H1 (cell line): ENCODE measurements around the gene ATP6V0A1. TPM values are rescaled to one million over a fixed set of nuclear protein-coding genes. Genes with fewer than 3 reads are reported as not detected.

Experiments used
- CTCF ChIA-PET: fragments of 300-600 bp; sonication (Branson Sonifier 250); formaldehyde crosslinking; loops from one replicate; lab custom pipeline; 2021; ENCODE audit not compliant: partially characterized antibody; lab: Charles Lee
- POLR2A ChIA-PET: fragments of 300-600 bp; sonication (Branson Sonifier 250); formaldehyde crosslinking; loops from one replicate; lab custom pipeline; 2021; ENCODE audit warnings: inconsistent platforms; ENCODE audit not compliant: partially characterized antibody; lab: Charles Lee
- DNase-seq, 2 experiments: peaks; one replicate each; pipeline versions ENCODE4 v3.0.0 to v3.0.0-alpha.2; 2010 to 2022; ENCODE audit warnings: low spot score in 2 of 2, low read depth in 1 of 2, mixed read lengths in 1 of 2
- FAIRE-seq: peaks from 2 replicates; lab custom pipeline; 2011; peaks lifted over from hg19 to GRCh38; lab: Jason Lieb, UNC
- H2AFZ ChIP-seq: 2 replicates; pipeline ENCODE4 v1.8.1; 2012; ENCODE audit warnings: low read length, inconsistent platforms
- H2AK5ac ChIP-seq: 2 replicates; pipeline ENCODE4 v1.6.1; 2013; ENCODE audit warnings: low read depth, low read length
- H2BK120ac ChIP-seq: replicated peaks from 2 replicates; pipeline ENCODE3; 2013; ENCODE audit warnings: low read depth, low read length, inconsistent platforms
- H2BK12ac ChIP-seq: 2 replicates; pipeline ENCODE4 v1.6.1; 2013; ENCODE audit warnings: low read depth, low read length
- H2BK15ac ChIP-seq: 2 replicates; pipeline ENCODE4 v1.6.1; 2013; ENCODE audit warnings: low read length
- H2BK20ac ChIP-seq: 2 replicates; pipeline ENCODE4 v1.6.1; 2013; ENCODE audit warnings: low read length
- H2BK5ac ChIP-seq: 2 replicates; pipeline ENCODE4 v1.6.1; 2013; ENCODE audit warnings: low read depth, low read length
- H3K14ac ChIP-seq: 2 replicates; pipeline ENCODE4 v1.6.1; 2013; ENCODE audit warnings: inconsistent platforms; ENCODE audit not compliant: insufficient read length
- H3K18ac ChIP-seq: 2 replicates; pipeline ENCODE4 v1.6.1; 2013; ENCODE audit warnings: low read length; ENCODE audit errors: extremely low read depth
- H3K23ac ChIP-seq: 2 replicates; pipeline ENCODE4 v1.6.1; 2013; ENCODE audit warnings: inconsistent platforms; ENCODE audit not compliant: insufficient read length
- H3K23me2 ChIP-seq: 2 replicates; pipeline ENCODE4 v1.6.1; 2013; ENCODE audit warnings: low read depth, low read length
- H3K27ac ChIP-seq: 2 replicates; pipeline ENCODE4 v1.6.1; 2011; ENCODE audit warnings: low read depth, low read length, inconsistent platforms
- H3K27me3 ChIP-seq, 4 experiments: replicated peaks in 1 of 4; 1 replicate in 1 of 4; 2 replicates in 3 of 4; pipeline versions ENCODE4 v1.6.1 to v1.8.1; 2011 to 2013; ENCODE audit warnings: low read length in 3 of 4, mild to moderate bottlenecking in 3 of 4, inconsistent platforms in 2 of 4, mixed read lengths in 2 of 4, moderate library complexity in 1 of 4; ENCODE audit not compliant: control insufficient read depth in 3 of 4, insufficient read depth in 3 of 4; ENCODE audit errors: extremely low read depth in 1 of 4
- H3K36me3 ChIP-seq, 4 experiments: 2 replicates each; pipeline versions ENCODE4 v1.6.1 to v1.8.1; 2011 to 2013; ENCODE audit warnings: mild to moderate bottlenecking in 4 of 4, low read length in 3 of 4, moderate library complexity in 2 of 4, control low read depth in 1 of 4, inconsistent platforms in 1 of 4; ENCODE audit not compliant: insufficient read depth in 4 of 4, control insufficient read depth in 2 of 4
- H3K4ac ChIP-seq: replicated peaks from 2 replicates; pipeline ENCODE3; 2013; ENCODE audit warnings: low read length, low read depth, mixed read lengths, inconsistent platforms; ENCODE audit not compliant: insufficient read length
- H3K4me1 ChIP-seq, 4 experiments: replicated peaks in 1 of 4; 1 replicate in 1 of 4; 2 replicates in 3 of 4; pipeline versions ENCODE4 v1.6.1 to v1.8.1; 2011 to 2013; ENCODE audit warnings: low read length in 3 of 4, inconsistent platforms in 2 of 4, mixed read lengths in 1 of 4; ENCODE audit not compliant: insufficient read depth in 4 of 4, control insufficient read depth in 3 of 4
- H3K4me2 ChIP-seq, 2 experiments: 2 replicates each; pipeline versions ENCODE4 v1.6.1 to v1.8.1; 2011 to 2013; ENCODE audit warnings: low read depth in 2 of 2, low read length in 2 of 2, control low read depth in 1 of 2, inconsistent platforms in 1 of 2, mild to moderate bottlenecking in 1 of 2; ENCODE audit not compliant: insufficient read depth in 1 of 2
- H3K4me3 ChIP-seq, 4 experiments: fragments of 200-600, 300-600 bp in 1 of 4; sonication (generic), shearing (Covaris generic), sonication (Bioruptor Twin) in 1 of 4; 2 replicates each; pipeline versions ENCODE4 v1.5.1 to v1.8.1; 2011 to 2016; ENCODE audit warnings: low read length in 4 of 4, low read depth in 3 of 4, control low read depth in 2 of 4, inconsistent platforms in 2 of 4, mild to moderate bottlenecking in 2 of 4, mixed read lengths in 1 of 4, moderate library complexity in 1 of 4; ENCODE audit not compliant: insufficient read depth in 2 of 4; ENCODE audit errors: extremely low read depth in 1 of 4
- H3K56ac ChIP-seq: replicated peaks from 2 replicates; pipeline ENCODE3; 2013; ENCODE audit warnings: low read depth, mild to moderate bottlenecking, mixed read lengths, low read length, inconsistent platforms; ENCODE audit not compliant: insufficient read length
- H3K79me1 ChIP-seq: 2 replicates; pipeline ENCODE4 v1.6.1; 2013; ENCODE audit warnings: low read depth, low read length, control low read depth
- H3K79me2 ChIP-seq, 2 experiments: 2 replicates each; pipeline versions ENCODE4 v1.6.1 to v1.8.1; 2012 to 2013; ENCODE audit warnings: low read length in 2 of 2, mild to moderate bottlenecking in 2 of 2, inconsistent platforms in 1 of 2; ENCODE audit not compliant: insufficient read depth in 2 of 2, control insufficient read depth in 1 of 2
- H3K9ac ChIP-seq, 4 experiments: replicated peaks in 1 of 4; 1 replicate in 1 of 4; 2 replicates in 3 of 4; pipeline versions ENCODE4 v1.6.1 to v1.8.1; 2011 to 2013; ENCODE audit warnings: low read depth in 3 of 4, low read length in 3 of 4, control low read depth in 2 of 4, mild to moderate bottlenecking in 2 of 4, moderate library complexity in 2 of 4, inconsistent platforms in 1 of 4; ENCODE audit errors: extremely low read depth in 1 of 4
- H3K9me3 ChIP-seq, 2 experiments: 2 replicates each; pipeline versions ENCODE4 v1.6.1 to v1.8.1; 2012 to 2013; ENCODE audit warnings: mild to moderate bottlenecking in 2 of 2, moderate library complexity in 2 of 2, control low read depth in 1 of 2, inconsistent platforms in 1 of 2, low read depth in 1 of 2, low read length in 1 of 2, mixed read lengths in 1 of 2; ENCODE audit not compliant: insufficient read depth in 2 of 2
- H4K20me1 ChIP-seq, 2 experiments: replicated peaks in 1 of 2; 2 replicates each; pipeline versions ENCODE3 to v1.8.1; 2011 to 2013; ENCODE audit warnings: inconsistent platforms in 2 of 2, low read length in 2 of 2, mild to moderate bottlenecking in 1 of 2; ENCODE audit not compliant: insufficient read depth in 2 of 2, control insufficient read depth in 1 of 2
- H4K5ac ChIP-seq: 2 replicates; pipeline ENCODE4 v1.6.1; 2013; ENCODE audit warnings: low read length, low read depth, mixed read lengths, inconsistent platforms; ENCODE audit not compliant: insufficient read length
- H4K8ac ChIP-seq: 2 replicates; pipeline ENCODE4 v1.8.0; 2013; ENCODE audit warnings: mild to moderate bottlenecking, moderate library complexity, low read length, inconsistent platforms; ENCODE audit not compliant: insufficient read depth; ENCODE audit errors: extremely low read depth
- H4K91ac ChIP-seq: replicated peaks from 2 replicates; pipeline ENCODE3; 2013; ENCODE audit warnings: low read length, mixed read lengths, inconsistent platforms; ENCODE audit not compliant: insufficient read length
- ATF3 ChIP-seq: IDR thresholded peaks from 2 replicates; pipeline ENCODE4 v1.6.1; 2011; ENCODE audit warnings: low read depth, mild to moderate bottlenecking, low read length; ENCODE audit not compliant: insufficient read depth
- CBX8 ChIP-seq: fragments of 300-800, 300-1000 bp; sonication (generic); IDR thresholded peaks from 2 replicates; pipeline ENCODE4 v1.7.1; 2016; ENCODE audit warnings: low read depth, low read length, borderline replicate concordance
- CEBPB ChIP-seq: IDR thresholded peaks from 2 replicates; pipeline ENCODE4 v1.6.1; 2012; ENCODE audit warnings: low read depth, low read length
- EGR1 ChIP-seq: IDR thresholded peaks from 2 replicates; pipeline ENCODE4 v1.6.1; 2011; ENCODE audit warnings: low read depth, low read length, borderline replicate concordance
- GTF2F1 ChIP-seq: IDR thresholded peaks from 2 replicates; pipeline ENCODE4 v1.6.1; 2012; ENCODE audit warnings: low read depth, low read length, improper control_type of control experiment, borderline replicate concordance
- HDAC6 ChIP-seq: IDR thresholded peaks from one replicate; pipeline ENCODE4 v1.7.1; 2012; ENCODE audit warnings: low read depth, mild to moderate bottlenecking, inconsistent platforms, low read length, moderate library complexity
- KDM5A ChIP-seq: fragments of 200-600 bp; IDR thresholded peaks from 2 replicates; pipeline ENCODE4 v1.7.1; 2012; ENCODE audit warnings: mild to moderate bottlenecking, low read length, inconsistent platforms, mixed read lengths
- POLR2AphosphoS5 ChIP-seq: IDR thresholded peaks from 2 replicates; pipeline ENCODE4 v1.6.1; 2011; ENCODE audit warnings: low read depth, low read length
- RAD21 ChIP-seq, 2 experiments: IDR thresholded peaks in 1 of 2; conservative IDR thresholded peaks in 1 of 2; 2 replicates each; pipeline ENCODE4 v1.6.1; 2011; ENCODE audit warnings: low read depth in 2 of 2, low read length in 2 of 2, improper control_type of control experiment in 1 of 2, inconsistent platforms in 1 of 2, mild to moderate bottlenecking in 1 of 2, moderate library complexity in 1 of 2
- RNF2 ChIP-seq: fragments of 200-900, 300-1000 bp; sonication (generic); IDR thresholded peaks from 2 replicates; pipeline ENCODE4 v1.7.1; 2016; ENCODE audit warnings: borderline replicate concordance, low read depth, mild to moderate bottlenecking, antibody characterized with exemption, low read length; ENCODE audit not compliant: poor library complexity, severe bottlenecking; ENCODE audit errors: missing control alignments
- TCF12 ChIP-seq: IDR thresholded peaks from 2 replicates; pipeline ENCODE4 v1.6.1; 2011; ENCODE audit warnings: low read depth, mild to moderate bottlenecking, low read length
- WGBS, 2 experiments: shearing (Covaris generic) in 1 of 2; methylation state at CpG; one replicate each; pipeline versions ENCODE4 v1.1.6 to v1.1.7; 2013 to 2015; ENCODE audit warnings: low lambda C conversion rate in 2 of 2, mixed read lengths in 2 of 2, inconsistent platforms in 1 of 2, low coverage in 1 of 2, missing lambda C conversion rate in 1 of 2; ENCODE audit not compliant: insufficient replicate concordance in 2 of 2, insufficient coverage in 1 of 2, insufficient read length in 1 of 2; ENCODE audit errors: extremely low coverage in 1 of 2, missing lambda C conversion rate in 1 of 2; 5-methylcytosine and 5-hydroxymethylcytosine counted together
- polyA plus RNA-seq, 7 experiments: library from polyadenylated mRNA; depleted of rRNA in 3 of 7; stranded (reverse) in 5 of 7; unstranded in 2 of 7; fragments of >200 nt in 5 of 7; fragments of 200-250 nt in 2 of 7; gene quantifications; 1 replicate in 5 of 7; 2 replicates in 1 of 7; 4 replicates in 1 of 7; pipeline versions ENCODE4 v1.2.1 to v1.2.3, GENCODE V29; 2011 to 2013; ENCODE audit warnings: missing spikeins in 2 of 7, mixed read lengths in 2 of 7
- total RNA-seq: library from RNA; stranded (reverse); fragmentation: NEBNext Ultra II Directional; extraction: Animal tissue kit (Norgen Biotek cat#: 25700); gene quantifications from 2 replicates; pipeline ENCODE4 v1.2.1, GENCODE V29; 2021
- TF ChIP-seq, protein P1 (sequence below): IDR thresholded peaks from 2 replicates; pipeline ENCODE4 v1.6.1; 2012; ENCODE audit warnings: inconsistent platforms

ATP6V0A1 gene
- total and polyA plus RNA-seq, 2 of the 8 experiments (the other 6 are each of a cell fraction or from before 2014, with no cell fraction given): 55.3 to 63.4 TPM

- Histone ChIP-seq H4K20me1 (peaks cover 0 to 1% of the 10 kb centered on the region in 2 experiments), H2BK5ac (no peak overlapping the region), H3K14ac (no peak overlapping the region), H2BK15ac (no peak overlapping the region), H2AK5ac (0 out of 2 replicates have a peak overlapping the region, but pooled peaks have one; percentile 29), H3K23ac (no peak overlapping the region), H3K9ac (peak overlapping the region in 3 of 4 experiments; percentile 83 to 84 (median 83); a peak in 5 of 7 replicates), H3K56ac (no peak overlapping the region), H2AFZ (no peak overlapping the region), H3K4ac (no peak overlapping the region), H4K5ac (no peak overlapping the region), H3K4me3 (peak overlapping the region; percentile 82 to 98 (median 88); a peak in 7 of 8 replicates), H3K27ac (no peak overlapping the region), H3K4me1 (peaks cover 0 to 21% (median 9%) of the 10 kb centered on the region in 4 experiments; a peak in 5 of 7 replicates), H2BK12ac (no peak overlapping the region), H3K23me2 (peaks cover 18% of the 10 kb centered on the region), H3K79me2 (peaks cover 9 to 22% of the 10 kb centered on the region in 2 experiments; a peak in 3 of 4 replicates), H3K79me1 (peaks cover 17% of the 10 kb centered on the region), H3K36me3 (peaks cover 3 to 17% (median 11%) of the 10 kb centered on the region in 4 experiments; a peak in 6 of 8 replicates), H4K8ac (no peak overlapping the region), H3K27me3 (no peaks in the 10 kb centered on the region), H4K91ac (no peak overlapping the region), H3K9me3 (no peaks in the 10 kb centered on the region), H2BK120ac (no peak overlapping the region), H2BK20ac (no peak overlapping the region), H3K4me2 (peak overlapping the region; percentile 88 to 91), H3K18ac (no peak overlapping the region)
- 90% methylated on average over 8 of the region's 14 CpGs; no CpG with 5 or more reads in 1 of the 2 experiments for WGBS, 2 experiments
- ChIA-PET POLR2A (interaction anchor here (1.1 to 8.1 kb wide), 6 partner anchors 13 to 120 kb away, joined by 3 to 74 read pairs (median 4); partner anchors contain the start of gene PSMC3IP), CTCF (interaction anchor here (1.0 to 1.5 kb wide), 5 partner anchors 15 to 747 kb away, joined by 3 to 7 read pairs (median 4); no protein-coding TSS in a partner anchor)
- DNase-seq (no peak), FAIRE-seq (no peak)
- TF ChIP-seq, protein P1, sequence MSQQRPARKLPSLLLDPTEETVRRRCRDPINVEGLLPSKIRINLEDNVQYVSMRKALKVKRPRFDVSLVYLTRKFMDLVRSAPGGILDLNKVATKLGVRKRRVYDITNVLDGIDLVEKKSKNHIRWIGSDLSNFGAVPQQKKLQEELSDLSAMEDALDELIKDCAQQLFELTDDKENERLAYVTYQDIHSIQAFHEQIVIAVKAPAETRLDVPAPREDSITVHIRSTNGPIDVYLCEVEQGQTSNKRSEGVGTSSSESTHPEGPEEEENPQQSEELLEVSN: no peak
- TF ChIP-seq RAD21 (IDR thresholded peaks at IDR 0.05 in 1 of 2, conservative IDR thresholded peaks at IDR 0.05 in 1 of 2; ENCODE audit: low read depth in 2 of 2, low read length in 2 of 2) (no peak), RNF2 (no peak), GTF2F1 (no peak), HDAC6 (no peak), EGR1 (no peak), CBX8 (no peak), ATF3 (no peak), KDM5A (no peak), POLR2AphosphoS5 (no peak), CEBPB (no peak), TCF12 (no peak)
Observed at GRCh38 chr17:42563143-42563509, 104.4 kb downstream of the ATP6V0A1 start.
